HFFc6 (cell line): ENCODE data around the gene TMEM250. TPM values are rescaled to one million over a fixed set of nuclear protein-coding genes. Genes with fewer than 3 reads are reported as not detected.
A peak's percentile ranks its signal among the peaks of the same experiment; 100 is the strongest.

Source experiments
- DNase-seq: peaks from one replicate; pipeline ENCODE4 v3.0.0-alpha.2; 2018
- H3K27ac Mint-ChIP-seq: 2 replicates; pipeline ENCODE4 v1.8.0; 2020; ENCODE audit warnings: mild to moderate bottlenecking, mixed read lengths
- H3K27me3 Mint-ChIP-seq: 2 replicates; pipeline ENCODE4 v1.8.0; 2021; ENCODE audit warnings: mild to moderate bottlenecking, moderate library complexity, mixed read lengths; ENCODE audit not compliant: insufficient read depth
- H3K36me3 Mint-ChIP-seq: 2 replicates; pipeline ENCODE4 v1.8.0; 2021; ENCODE audit warnings: low read depth, mixed read lengths
- H3K4me1 Mint-ChIP-seq: 2 replicates; pipeline ENCODE4 v1.8.0; 2020; ENCODE audit warnings: low read depth, mixed read lengths
- H3K4me3 Mint-ChIP-seq: 2 replicates; pipeline ENCODE4 v1.8.0; 2020; ENCODE audit warnings: mild to moderate bottlenecking, moderate library complexity, mixed read lengths
- H3K9me3 Mint-ChIP-seq: 2 replicates; pipeline ENCODE4 v1.8.0; 2020; ENCODE audit warnings: mild to moderate bottlenecking, mixed read lengths
- total RNA-seq, 6 experiments: library from RNA; stranded (reverse); fragmentation: NEBNext Ultra II Directional; extraction: Animal tissue kit (Norgen Biotek cat#: 25700); gene quantifications; 2 replicates in 1 of 6; 3 replicates in 5 of 6; pipeline ENCODE4 v1.2.3, GENCODE V29; 2021
- TF ChIP-seq, protein P1 (sequence below): fragments of 200-600 bp; sonication (generic); IDR thresholded peaks from 2 replicates; pipeline ENCODE4 v1.5.0; 2021; ENCODE audit warnings: antibody characterized with exemption, mild to moderate bottlenecking

The TMEM250 gene
- total RNA-seq, 6 experiments from 2014 or later: 31.6 to 45.4 (median 35.7) TPM

DNA sequence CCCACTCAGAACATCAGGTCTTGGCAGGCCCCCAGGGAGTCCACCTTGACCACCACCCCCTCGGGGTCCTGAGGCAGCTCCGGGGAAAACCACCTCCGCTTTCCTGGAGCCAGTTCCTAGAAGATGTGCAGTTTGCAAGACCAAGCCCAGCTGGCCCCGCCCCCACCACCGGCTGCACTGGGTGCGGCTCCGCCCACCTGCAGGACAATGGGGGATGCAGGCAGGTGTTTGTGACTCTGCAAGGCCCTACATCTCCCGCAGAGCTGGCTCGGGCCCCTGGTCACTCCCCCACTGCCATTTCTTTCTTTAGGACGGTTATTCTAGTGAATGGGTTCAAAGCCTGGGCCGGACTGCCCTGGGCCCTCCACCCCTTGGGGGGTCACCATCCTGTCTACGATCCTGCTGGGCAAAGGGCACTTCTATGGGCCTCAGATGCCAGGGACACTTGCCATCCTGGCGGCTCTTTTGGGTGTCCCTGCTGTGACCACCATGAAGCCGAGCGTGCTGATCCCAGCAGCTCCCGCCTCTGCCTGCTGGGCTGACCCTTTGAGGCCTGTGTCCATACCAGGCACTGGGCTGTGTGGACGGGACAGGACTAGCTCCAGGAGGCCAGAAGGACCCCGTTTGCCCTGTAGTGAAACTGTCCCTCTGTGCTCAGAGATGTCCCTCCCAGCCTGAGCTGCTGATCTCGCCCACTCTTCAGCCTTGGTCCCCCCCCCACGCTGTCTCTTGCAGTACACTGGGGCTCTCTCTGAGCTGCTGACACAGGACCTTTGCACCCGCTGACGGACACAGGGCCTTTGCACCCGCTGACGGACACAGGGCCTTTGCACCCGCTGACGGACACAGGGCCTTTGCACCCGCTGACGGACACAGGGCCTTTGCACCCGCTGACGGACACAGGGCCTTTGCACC lies 17.7 kb downstream of the TMEM250 start:
- Mint-ChIP-seq H3K9me3 (no peaks in the 10 kb centered on the region), H3K4me1 (peaks cover 11% of the 10 kb centered on the region), H3K4me3 (no peak overlapping the region), H3K36me3 (no peaks in the 10 kb centered on the region), H3K27ac (no peak overlapping the region), H3K27me3 (peaks cover 9% of the 10 kb centered on the region)
- no peak for DNase-seq
- TF ChIP-seq, protein P1, sequence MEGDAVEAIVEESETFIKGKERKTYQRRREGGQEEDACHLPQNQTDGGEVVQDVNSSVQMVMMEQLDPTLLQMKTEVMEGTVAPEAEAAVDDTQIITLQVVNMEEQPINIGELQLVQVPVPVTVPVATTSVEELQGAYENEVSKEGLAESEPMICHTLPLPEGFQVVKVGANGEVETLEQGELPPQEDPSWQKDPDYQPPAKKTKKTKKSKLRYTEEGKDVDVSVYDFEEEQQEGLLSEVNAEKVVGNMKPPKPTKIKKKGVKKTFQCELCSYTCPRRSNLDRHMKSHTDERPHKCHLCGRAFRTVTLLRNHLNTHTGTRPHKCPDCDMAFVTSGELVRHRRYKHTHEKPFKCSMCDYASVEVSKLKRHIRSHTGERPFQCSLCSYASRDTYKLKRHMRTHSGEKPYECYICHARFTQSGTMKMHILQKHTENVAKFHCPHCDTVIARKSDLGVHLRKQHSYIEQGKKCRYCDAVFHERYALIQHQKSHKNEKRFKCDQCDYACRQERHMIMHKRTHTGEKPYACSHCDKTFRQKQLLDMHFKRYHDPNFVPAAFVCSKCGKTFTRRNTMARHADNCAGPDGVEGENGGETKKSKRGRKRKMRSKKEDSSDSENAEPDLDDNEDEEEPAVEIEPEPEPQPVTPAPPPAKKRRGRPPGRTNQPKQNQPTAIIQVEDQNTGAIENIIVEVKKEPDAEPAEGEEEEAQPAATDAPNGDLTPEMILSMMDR: no peak

GRCh38 chr9:136099542-136099941 lies 19.1 kb downstream of the TMEM250 start:
- Mint-ChIP-seq H3K27ac (no peak overlapping the region), H3K36me3 (no peaks in the 10 kb centered on the region), H3K4me1 (no peaks in the 10 kb centered on the region), H3K9me3 (no peaks in the 10 kb centered on the region), H3K27me3 (peaks cover 4% of the 10 kb centered on the region), H3K4me3 (no peak overlapping the region)
- no peak for DNase-seq
- TF ChIP-seq, protein P1: no peak

- peaks cover 4% of the 10 kb centered on the region for H3K27me3 Mint-ChIP-seq
- no peak for DNase-seq
- TF ChIP-seq, protein P1: no peak
- no peak overlapping the region for H3K27ac Mint-ChIP-seq
- H3K9me3 Mint-ChIP-seq: no peaks in the 10 kb centered on the region
- no peaks in the 10 kb centered on the region for H3K36me3 Mint-ChIP-seq
- H3K4me3 Mint-ChIP-seq: no peak overlapping the region
- H3K4me1 Mint-ChIP-seq: no peaks in the 10 kb centered on the region
These were observed 19.8 kb downstream of the TMEM250 start for GRCh38 chr9:136098844-136099243.

- H3K4me1 Mint-ChIP-seq: peaks cover 4% of the 10 kb centered on the region
- DNase-seq: no peak
- no peak overlapping the region for H3K27ac Mint-ChIP-seq
- H3K36me3 Mint-ChIP-seq: no peaks in the 10 kb centered on the region
- TF ChIP-seq, protein P1: no peak
- no peaks in the 10 kb centered on the region for H3K9me3 Mint-ChIP-seq
- H3K27me3 Mint-ChIP-seq: peaks cover 4% of the 10 kb centered on the region
- no peak overlapping the region for H3K4me3 Mint-ChIP-seq
These were observed 20.5 kb downstream of the TMEM250 start for GRCh38 chr9:136098210-136098609.

DNA sequence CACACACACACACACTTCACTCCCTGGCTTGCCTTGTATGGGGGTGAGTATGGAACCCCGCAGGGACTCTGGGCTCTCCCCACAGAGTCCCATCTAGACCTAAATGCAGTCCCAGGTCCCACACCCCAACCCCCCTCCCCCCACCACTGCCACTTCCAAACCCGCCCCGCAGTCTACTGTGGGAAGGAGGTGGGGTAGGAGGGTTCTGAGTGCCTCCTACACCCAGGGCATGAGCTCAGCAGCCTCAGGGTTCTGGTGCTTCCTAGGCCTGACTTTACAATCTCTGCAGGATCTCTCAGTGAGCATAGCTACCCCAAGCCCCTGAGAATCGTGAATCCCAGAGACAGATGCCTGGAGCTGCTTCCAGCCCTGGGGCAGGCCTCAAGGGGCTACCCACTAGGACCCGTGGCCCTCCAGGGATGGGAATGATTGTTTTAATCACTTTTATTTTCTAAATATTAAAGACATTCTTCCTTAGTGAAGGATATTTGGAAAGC lies 22.1 kb downstream of the TMEM250 start:
- no peak for DNase-seq
- Mint-ChIP-seq H3K9me3 (no peaks in the 10 kb centered on the region), H3K4me1 (peaks cover 14% of the 10 kb centered on the region), H3K27me3 (peaks cover 4% of the 10 kb centered on the region), H3K4me3 (peak overlapping the region; percentile 73), H3K36me3 (no peaks in the 10 kb centered on the region), H3K27ac (no peak overlapping the region)
- TF ChIP-seq, protein P1: no peak
